Endothelial cell of umbilical vein (primary cell): ENCODE results near the gene TSPAN18. TPM values are rescaled to one million over a fixed set of nuclear protein-coding genes. Genes with fewer than 3 reads are reported as not detected.

Experiments
- BruUV-seq: library from RNA; stranded (reverse); fragments of 400-500 nt; replicated peaks from 2 replicates; lab custom pipeline; 2021; lab: Mats Ljungman, UMichigan
- CTCF ChIA-PET: fragments of 300-600, 350-600 bp; sonication (Branson Sonifier 250); formaldehyde crosslinking; loops from one replicate; lab custom pipeline; 2021; ENCODE audit warnings: antibody characterized with exemption, inconsistent platforms; lab: Charles Lee
- POLR2A ChIA-PET: fragments of 300-600, 350-600 bp; sonication (Branson Sonifier 250); formaldehyde crosslinking; loops from one replicate; lab custom pipeline; 2021; ENCODE audit warnings: antibody characterized with exemption, inconsistent platforms; lab: Charles Lee
- DNase-seq: peaks from one replicate; pipeline ENCODE4 v3.0.0-alpha.2; 2011; ENCODE audit warnings: low read depth, low spot score
- FAIRE-seq: peaks from 2 replicates; lab custom pipeline; 2011; peaks lifted over from hg19 to GRCh38; lab: Jason Lieb, UNC
- H2AFZ ChIP-seq: 2 replicates; pipeline ENCODE4 v1.6.0; 2012; ENCODE audit warnings: low read depth, low read length, control low read depth, inconsistent platforms
- H3K27ac ChIP-seq: 2 replicates; pipeline ENCODE4 v1.5.1; 2011; ENCODE audit warnings: low read depth, mild to moderate bottlenecking, control low read depth, low read length, moderate library complexity; ENCODE audit not compliant: insufficient read depth
- H3K27me3 ChIP-seq, 2 experiments: 2 replicates each; pipeline versions ENCODE4 v1.6.0 to v1.6.1; 2011; ENCODE audit warnings: low read length in 2 of 2, mixed read lengths in 1 of 2; ENCODE audit not compliant: control insufficient read depth in 2 of 2, insufficient read depth in 2 of 2
- H3K36me3 ChIP-seq, 2 experiments: 2 replicates in 1 of 2; 3 replicates in 1 of 2; pipeline ENCODE4 v1.5.1; 2011; ENCODE audit warnings: low read length in 2 of 2, mild to moderate bottlenecking in 1 of 2, moderate library complexity in 1 of 2; ENCODE audit not compliant: control insufficient read depth in 2 of 2, insufficient read depth in 2 of 2; ENCODE audit errors: extremely low read depth in 1 of 2
- H3K4me1 ChIP-seq: 3 replicates; pipeline ENCODE4 v1.5.1; 2011; ENCODE audit warnings: mild to moderate bottlenecking, low read length; ENCODE audit not compliant: control insufficient read depth, insufficient read depth; ENCODE audit errors: extremely low read depth
- H3K4me2 ChIP-seq: 2 replicates; pipeline ENCODE4 v1.6.1; 2011; ENCODE audit warnings: low read length, control low read depth, mixed read lengths; ENCODE audit not compliant: insufficient read depth
- H3K4me3 ChIP-seq, 3 experiments: fragments of 200-600 bp in 1 of 3; sonication (generic), shearing (Covaris generic) in 1 of 3; replicated peaks in 1 of 3; 2 replicates each; pipeline ENCODE4 v1.5.1; 2011 to 2016; ENCODE audit warnings: control low read depth in 3 of 3, low read length in 3 of 3, mild to moderate bottlenecking in 2 of 3, inconsistent platforms in 1 of 3, low read depth in 1 of 3, moderate library complexity in 1 of 3; ENCODE audit not compliant: insufficient read depth in 1 of 3
- H3K79me2 ChIP-seq: 2 replicates; pipeline ENCODE4 v1.6.0; 2012; ENCODE audit warnings: low read length, inconsistent platforms; ENCODE audit not compliant: control insufficient read depth, insufficient read depth
- H3K9ac ChIP-seq: replicated peaks from 2 replicates; pipeline ENCODE3; 2011; ENCODE audit warnings: low read length, control low read depth; ENCODE audit not compliant: insufficient read depth; ENCODE audit errors: extremely low read depth
- H3K9me1 ChIP-seq: replicated peaks from 3 replicates; pipeline ENCODE4 v1.6.0; 2011; ENCODE audit warnings: mild to moderate bottlenecking, low read length; ENCODE audit not compliant: control insufficient read depth, insufficient read depth; ENCODE audit errors: extremely low read depth
- H3K9me3 ChIP-seq: replicated peaks from 2 replicates; pipeline ENCODE4 v1.5.1; 2012; ENCODE audit warnings: low read length, inconsistent platforms; ENCODE audit not compliant: control insufficient read depth, insufficient read depth
- H4K20me1 ChIP-seq: replicated peaks from 2 replicates; pipeline ENCODE3; 2011; ENCODE audit warnings: mild to moderate bottlenecking, low read length; ENCODE audit not compliant: control insufficient read depth, insufficient read depth; ENCODE audit errors: extremely low read depth
- CTCF ChIP-seq, 2 donors: IDR thresholded peaks; 1 replicate in 1 of 2; 2 replicates in 1 of 2; pipeline ENCODE4 v1.5.1; 2011; ENCODE audit warnings: low read length in 2 of 2, mild to moderate bottlenecking in 2 of 2, moderate library complexity in 2 of 2, control low read depth in 1 of 2, inconsistent platforms in 1 of 2, low read depth in 1 of 2; ENCODE audit not compliant: insufficient read depth in 1 of 2; ENCODE audit errors: extremely low read depth in 1 of 2
- EZH2 ChIP-seq: IDR thresholded peaks from 2 replicates; pipeline ENCODE4 v1.6.1; 2012; ENCODE audit warnings: borderline replicate concordance, low read depth, mild to moderate bottlenecking, moderate library complexity, low read length, inconsistent platforms; ENCODE audit not compliant: severe bottlenecking
- JUN ChIP-seq: IDR thresholded peaks from 2 replicates; pipeline ENCODE4 v1.6.1; 2011; ENCODE audit warnings: borderline replicate concordance, low read depth; ENCODE audit not compliant: insufficient read length, insufficient read depth
- MAX ChIP-seq: IDR thresholded peaks from 2 replicates; pipeline ENCODE4 v1.6.1; 2011; ENCODE audit not compliant: insufficient read depth, insufficient read length
- MYC ChIP-seq: IDR thresholded peaks from one replicate; pipeline ENCODE4 v1.6.1; 2011; ENCODE audit warnings: mild to moderate bottlenecking, low read depth, low read length
- POLR2A ChIP-seq: IDR thresholded peaks from 2 replicates; pipeline ENCODE4 v1.6.1; 2012; ENCODE audit warnings: low read depth, mild to moderate bottlenecking, control low read depth, low read length
- dilution Hi-C: fragments of 300-500 bp; cut with MboI; formaldehyde crosslinking; loops from one replicate; pipeline ENCODE4 v1.15.0; 2019; ENCODE audit warnings: low sequenced_read_pairs; ENCODE audit not compliant: extremely low pct_ligation_motif_present
- intact Hi-C: fragments of 100-400 bp; cut with micrococcal nuclease; formaldehyde crosslinking; loops from one replicate; pipeline ENCODE4 v1.10.0; 2022
- polyA plus RNA-seq, 4 experiments: library from polyadenylated mRNA; depleted of rRNA in 3 of 4; stranded (reverse) in 3 of 4; unstranded in 1 of 4; fragments of >200 nt; gene quantifications; 2 replicates each; pipeline versions ENCODE4 v1.2.1 to v1.2.3, GENCODE V29; 2011 to 2012; ENCODE audit warnings: missing spikeins in 1 of 4
- total RNA-seq: library from RNA; stranded (reverse); gene quantifications from 2 replicates; pipeline ENCODE4 v1.2.3, GENCODE V29; 2021

Gene TSPAN18
- total and polyA plus RNA-seq, 2 donors (not counting 3 experiments of a cell fraction or from before 2014, with no cell fraction given), result 32.2 to 118 TPM

GRCh38 chr11:44759743-44760476 lies 33.1 kb downstream of the TSPAN18 start:
- Histone ChIP-seq H3K27me3 (no peaks in the 10 kb centered on the region), H3K9me3 (no peaks in the 10 kb centered on the region), H3K4me1 (peaks cover 27% of the 10 kb centered on the region), H3K4me2 (no peak overlapping the region), H3K27ac (no peak overlapping the region), H3K9ac (no peak overlapping the region), H3K4me3 (no peak overlapping the region), H3K9me1 (no peaks in the 10 kb centered on the region), H4K20me1 (no peaks in the 10 kb centered on the region), H2AFZ (no peak overlapping the region), H3K36me3 (peaks cover 0 to 7% of the 10 kb centered on the region in 2 experiments), H3K79me2 (no peaks in the 10 kb centered on the region)
- POLR2A ChIA-PET, result no interaction called here
- FAIRE-seq (no peak), DNase-seq (no peak)
- dilution Hi-C loops (no loop called here), intact Hi-C loops (loop anchor here (5.0 kb wide), 1 partner anchor 387 kb away; the partner anchor contains the start of gene PRDM11)
- no TSS peak for BruUV-seq
- CTCF ChIA-PET, result interaction anchor here (1.2 to 2.2 kb wide), 9 partner anchors 15 to 167 kb away, joined by 3 to 11 read pairs (median 5); no protein-coding TSS in a partner anchor
- no peak for TF ChIP-seq POLR2A

GRCh38 chr11:44760477-44760872 lies 33.7 kb downstream of the TSPAN18 start:
- H3K27ac ChIP-seq, result no peak overlapping the region

More at GRCh38 chr11:44760477-44760872, 33.7 kb downstream of the TSPAN18 start:
- Histone ChIP-seq H3K36me3 (peaks cover 0 to 11% of the 10 kb centered on the region in 2 experiments), H4K20me1 (no peaks in the 10 kb centered on the region), H3K9me3 (no peaks in the 10 kb centered on the region), H3K9ac (no peak overlapping the region), H3K79me2 (no peaks in the 10 kb centered on the region), H3K9me1 (no peaks in the 10 kb centered on the region), H3K4me2 (no peak overlapping the region), H3K4me1 (peaks cover 28% of the 10 kb centered on the region), H3K27me3 (no peaks in the 10 kb centered on the region), H3K4me3 (no peak overlapping the region), H2AFZ (no peak overlapping the region)
- CTCF ChIA-PET, result interaction anchor here (0.6 to 2.2 kb wide), 12 partner anchors 14 to 167 kb away, joined by 3 to 11 read pairs (median 4); no protein-coding TSS in a partner anchor
- BruUV-seq, result no TSS peak
- TF ChIP-seq MYC (no peak), CTCF (IDR thresholded peaks at IDR 0.05; ENCODE audit: extremely low read depth in 1 of 2, insufficient read depth in 1 of 2, low read depth in 1 of 2, low read length in 2 of 2) (no peak), JUN (no peak), MAX (no peak), EZH2 (no peak)
- FAIRE-seq (no peak), DNase-seq (no peak)
- POLR2A ChIA-PET, result interaction anchor here (1.4 kb wide), 1 partner anchor 14 kb away, joined by 4 read pairs; no protein-coding TSS in a partner anchor
- intact Hi-C loops (loop anchor here (5.0 kb wide), 1 partner anchor 387 kb away; the partner anchor contains the start of gene PRDM11), dilution Hi-C loops (no loop called here)
